T-cell (primary cell): Measurements from ENCODE around the gene FOXJ1. TPM values are rescaled to one million over a fixed set of nuclear protein-coding genes. Genes with fewer than 3 reads are reported as not detected.
A peak's percentile ranks its signal among the peaks of the same experiment; 100 is the strongest.

Source experiments
- ATAC-seq, 4 experiments: fragments of 200-7000 bp in 3 of 4; fragments of 150-1000 bp in 1 of 4; cut with Tn5 transposase; replicated peaks in 1 of 4; 1 replicate in 3 of 4; 2 replicates in 1 of 4; pipeline ENCODE4 v1.10.0; 2021; ENCODE audit warnings: moderate library complexity in 3 of 4, mild to moderate bottlenecking in 2 of 4, moderate number of reproducible peaks in 1 of 4
- CTCF ChIA-PET, 2 donors: fragments of 300-600 bp; sonication (Branson Sonifier 250); formaldehyde crosslinking; loops; one replicate each; lab custom pipeline; 2022; ENCODE audit warnings: antibody characterized with exemption in 2 of 2; lab: Charles Lee
- POLR2A ChIA-PET, 2 donors: fragments of 300-600 bp; sonication (Branson Sonifier 250); formaldehyde crosslinking; loops; one replicate each; lab custom pipeline; 2022; ENCODE audit warnings: antibody characterized with exemption in 2 of 2; lab: Charles Lee
- DNase-seq, 35 experiments: peaks; one replicate each; pipeline versions ENCODE4 v3.0.0 to v3.0.0-alpha.2; 2013 to 2023
- H3K27ac ChIP-seq: one replicate; pipeline ENCODE4 v1.5.1; 2013; ENCODE audit warnings: low read length
- H3K27me3 ChIP-seq, 2 experiments: replicated peaks in 1 of 2; 1 replicate in 1 of 2; 2 replicates in 1 of 2; pipeline versions ENCODE4 v1.6.1 to v1.7.0; 2013; ENCODE audit warnings: low read length in 1 of 2, mixed read lengths in 1 of 2; ENCODE audit not compliant: control insufficient read depth in 2 of 2, insufficient read depth in 2 of 2; ENCODE audit errors: extremely low read depth in 1 of 2
- H3K36me3 ChIP-seq, 2 donors: 1 replicate in 1 of 2; 2 replicates in 1 of 2; pipeline versions ENCODE4 v1.6.1 to v1.7.0; 2013; ENCODE audit warnings: low read length in 1 of 2; ENCODE audit not compliant: control insufficient read depth in 2 of 2, insufficient read depth in 1 of 2; ENCODE audit errors: extremely low read depth in 1 of 2
- H3K4me1 ChIP-seq, 2 experiments: 1 replicate in 1 of 2; 2 replicates in 1 of 2; pipeline versions ENCODE4 v1.6.1 to v1.7.0; 2013; ENCODE audit warnings: low read length in 2 of 2, mixed read lengths in 1 of 2; ENCODE audit not compliant: insufficient read depth in 2 of 2, control insufficient read depth in 1 of 2; ENCODE audit errors: extremely low read depth in 1 of 2
- H3K4me3 ChIP-seq, 2 donors: 1 replicate in 1 of 2; 2 replicates in 1 of 2; pipeline versions ENCODE4 v1.5.1 to v1.7.0; 2013; ENCODE audit warnings: mild to moderate bottlenecking in 2 of 2, low read length in 1 of 2, moderate library complexity in 1 of 2; ENCODE audit not compliant: control insufficient read depth in 1 of 2; ENCODE audit errors: extremely low read depth in 1 of 2
- H3K9me3 ChIP-seq: 2 replicates; pipeline ENCODE4 v1.7.0; 2013
- H3K27ac Mint-ChIP-seq, 2 donors: one replicate each; pipeline ENCODE4 v1.8.0; 2020 to 2021; ENCODE audit warnings: mild to moderate bottlenecking in 2 of 2, mixed read lengths in 2 of 2
- H3K27me3 Mint-ChIP-seq, 2 donors: one replicate each; pipeline ENCODE4 v1.8.0; 2021 to 2022; ENCODE audit warnings: mixed read lengths in 2 of 2
- H3K36me3 Mint-ChIP-seq: one replicate; pipeline ENCODE4 v1.8.0; 2021; ENCODE audit warnings: mixed read lengths
- H3K4me1 Mint-ChIP-seq, 3 donors: one replicate each; pipeline ENCODE4 v1.8.0; 2020 to 2022; ENCODE audit warnings: mixed read lengths in 3 of 3, mild to moderate bottlenecking in 1 of 3
- H3K4me3 Mint-ChIP-seq, 3 donors: one replicate each; pipeline ENCODE4 v1.8.0; 2020 to 2022; ENCODE audit warnings: mild to moderate bottlenecking in 3 of 3, mixed read lengths in 3 of 3, moderate library complexity in 3 of 3
- H3K9me3 Mint-ChIP-seq, 3 donors: one replicate each; pipeline ENCODE4 v1.8.0; 2020 to 2022; ENCODE audit warnings: mixed read lengths in 3 of 3
- WGBS: methylation state at CpG from one replicate; pipeline ENCODE4 v1.1.5; 2013; ENCODE audit warnings: missing lambda C conversion rate; ENCODE audit not compliant: insufficient coverage; 5-methylcytosine and 5-hydroxymethylcytosine counted together
- total RNA-seq, 35 experiments: library from RNA in 6 of 35; stranded (reverse) in 6 of 35; fragments of 120-200 nt in 1 of 35; gene quantifications; one replicate each; pipeline versions ENCODE4 v1.2.1 to v1.2.4 and lab custom pipeline; 2013 to 2026

The FOXJ1 gene
- total RNA-seq, 5 donors from 2014 or later (not counting 1 experiment from before 2014, with no cell fraction given): 0.99 to 3.0 (median 1.7) TPM

DNA sequence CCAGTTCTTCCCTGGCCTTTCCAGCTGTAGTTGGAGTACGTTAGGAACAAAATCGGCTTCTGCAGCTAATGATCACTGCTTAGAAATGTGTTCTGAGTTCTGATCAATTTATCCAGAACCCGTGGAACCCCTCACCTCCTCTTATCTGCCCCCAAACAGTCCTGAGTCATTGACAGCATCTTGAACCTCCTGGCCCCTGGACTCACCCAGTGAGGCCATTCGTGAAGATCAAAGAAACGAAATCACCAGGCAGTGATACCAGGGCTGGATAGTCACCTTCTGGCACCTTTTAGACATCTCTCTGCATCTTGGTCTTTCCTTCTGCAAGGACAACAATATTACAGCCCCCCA is 20.4 kb downstream of the FOXJ1 start:
- CTCF ChIA-PET: interaction anchor here (0.5 to 3.8 kb wide), 7 partner anchors 55 to 235 kb away, joined by 3 to 29 read pairs (median 4); no protein-coding TSS in a partner anchor
- no peak for ATAC-seq
- peak overlapping the region in 1 of 3 donors; percentile 59 for H3K4me3 Mint-ChIP-seq

DNA sequence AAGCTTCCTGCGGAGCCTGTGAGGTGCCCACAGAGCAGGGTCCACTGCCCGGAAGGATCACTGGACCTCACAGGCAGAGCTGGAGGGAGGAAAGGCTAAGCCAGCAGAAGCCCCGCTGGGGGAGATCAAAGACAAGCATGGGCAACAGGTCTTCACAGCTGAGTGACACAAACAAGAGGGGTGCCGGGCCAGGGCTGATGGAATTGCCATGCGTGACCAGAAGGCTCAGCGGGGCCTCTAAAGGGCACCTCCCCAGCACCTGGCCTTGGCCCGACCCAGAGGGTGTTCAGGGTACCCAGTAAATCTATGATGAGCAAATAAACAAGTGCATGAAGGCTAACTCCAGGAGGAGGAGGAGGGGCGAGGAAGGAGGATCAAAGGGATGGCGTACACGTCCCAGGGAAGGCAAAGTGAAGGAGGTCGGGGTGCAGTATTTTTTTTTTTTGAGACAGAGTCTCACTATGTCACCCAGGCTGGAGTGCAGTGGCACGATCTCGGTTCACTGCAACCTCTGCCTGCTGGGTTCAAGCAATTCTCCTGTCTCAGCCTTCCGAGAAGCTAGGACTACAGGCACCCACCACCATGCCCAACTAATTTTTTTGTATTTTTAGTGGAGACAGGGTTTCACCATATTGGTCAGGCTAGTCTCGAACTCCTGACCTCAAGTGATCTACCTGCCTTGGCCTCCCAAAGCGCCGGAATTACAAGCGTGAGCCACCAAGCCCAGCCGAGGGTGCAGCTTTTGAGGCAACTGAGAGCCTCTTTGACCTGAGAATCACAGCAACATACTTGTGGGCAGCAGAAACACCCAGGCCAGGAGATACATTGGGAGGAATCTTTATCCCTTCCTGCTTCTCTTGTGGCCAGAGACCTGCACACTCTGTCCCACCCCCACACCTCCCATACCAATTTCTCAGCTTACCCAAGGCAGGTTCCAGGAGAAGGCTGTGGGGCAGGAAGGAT is 21.4 kb downstream of the FOXJ1 start:
- Histone ChIP-seq H3K27me3 (peaks cover 0 to 4% of the 10 kb centered on the region in 2 experiments), H3K36me3 (peaks cover 0 to 2% of the 10 kb centered on the region in 2 donors), H3K9me3 (no peaks in the 10 kb centered on the region), H3K27ac (no peak overlapping the region), H3K4me3 (no peak overlapping the region), H3K4me1 (peaks cover 2 to 24% of the 10 kb centered on the region in 2 experiments)
- Mint-ChIP-seq H3K36me3 (no peaks in the 10 kb centered on the region), H3K4me1 (peaks cover 9 to 23% (median 17%) of the 10 kb centered on the region in 3 donors), H3K27ac (no peak overlapping the region), H3K27me3 (no peaks in the 10 kb centered on the region), H3K4me3 (no peak overlapping the region), H3K9me3 (no peaks in the 10 kb centered on the region)
- POLR2A ChIA-PET: interaction anchor here (0.6 to 0.7 kb wide), 3 partner anchors 16 to 144 kb away, joined by 3 to 4 read pairs (median 3); partner anchors contain the start of gene EXOC7 (in 1 of the 2)
- WGBS: 83% methylated on average over 15 of the region's 19 CpGs
- ATAC-seq (no peak), DNase-seq (no peak)
- CTCF ChIA-PET: interaction anchor here (0.5 to 3.8 kb wide), 7 partner anchors 54 to 234 kb away, joined by 3 to 29 read pairs (median 4); no protein-coding TSS in a partner anchor

More for the DNA sequence above, 20.4 kb downstream of the FOXJ1 start:
- peaks cover 0 to 4% of the 10 kb centered on the region in 2 experiments for H3K27me3 ChIP-seq
- WGBS: 98% methylated on average over 5 of the region's 5 CpGs
- peak overlapping the region in 1 of 2 donors; percentile 28 for H3K27ac Mint-ChIP-seq
- no peak overlapping the region for H3K27ac ChIP-seq
- POLR2A ChIA-PET: interaction anchor here in 1 of 2 donors (0.6 kb wide), 1 partner anchor 17 kb away, joined by 3 read pairs; the partner anchor contains the start of gene EXOC7
- H3K36me3 Mint-ChIP-seq: no peaks in the 10 kb centered on the region
- no peak for DNase-seq
- H3K9me3 Mint-ChIP-seq: no peaks in the 10 kb centered on the region
- H3K4me1 ChIP-seq: peaks cover 2 to 24% of the 10 kb centered on the region in 2 experiments
- no peaks in the 10 kb centered on the region for H3K9me3 ChIP-seq
- H3K36me3 ChIP-seq: peaks cover 0 to 2% of the 10 kb centered on the region in 2 donors
- peaks cover 9 to 23% (median 19%) of the 10 kb centered on the region in 3 donors for H3K4me1 Mint-ChIP-seq
- H3K4me3 ChIP-seq: no peak overlapping the region
- H3K27me3 Mint-ChIP-seq: no peaks in the 10 kb centered on the region

DNA sequence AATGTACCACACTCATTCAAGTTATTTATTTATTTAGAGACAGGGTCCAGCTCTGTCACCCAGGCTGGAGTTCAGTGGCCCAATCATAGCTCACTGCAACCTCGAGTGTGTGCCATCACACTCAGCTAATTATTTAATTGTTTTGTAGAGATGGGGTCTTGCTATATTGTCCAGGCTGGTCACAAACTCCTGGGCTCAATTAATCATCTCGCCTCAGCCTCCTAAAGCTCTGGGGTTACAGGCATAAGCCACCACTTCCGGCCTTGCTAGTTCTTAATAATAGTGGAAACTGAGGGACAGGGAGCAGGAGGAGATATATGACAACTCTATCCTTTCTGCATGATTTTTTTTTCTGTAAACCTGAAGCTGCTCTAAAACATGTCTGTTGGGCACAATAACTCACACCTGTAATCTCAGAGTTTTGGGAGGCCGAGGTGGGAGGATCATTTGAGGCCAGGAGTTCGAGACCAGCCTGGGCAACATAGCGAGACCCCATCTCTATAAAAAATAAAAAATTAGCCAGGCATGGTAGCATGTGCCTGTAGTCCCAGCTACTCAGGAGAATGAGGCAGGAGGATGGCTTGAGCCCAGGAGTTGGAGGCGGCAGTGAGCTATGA is 25.8 kb downstream of the FOXJ1 start:
- Histone ChIP-seq H3K9me3 (no peaks in the 10 kb centered on the region), H3K27me3 (peaks cover 0 to 7% of the 10 kb centered on the region in 2 experiments), H3K36me3 (peaks cover 0 to 2% of the 10 kb centered on the region in 2 donors), H3K27ac (no peak overlapping the region), H3K4me1 (no peaks in the 10 kb centered on the region), H3K4me3 (no peak overlapping the region)
- Mint-ChIP-seq H3K36me3 (no peaks in the 10 kb centered on the region), H3K27me3 (no peaks in the 10 kb centered on the region), H3K27ac (no peak overlapping the region), H3K9me3 (no peaks in the 10 kb centered on the region), H3K4me1 (no peaks in the 10 kb centered on the region), H3K4me3 (no peak overlapping the region)
- ChIA-PET POLR2A (interaction anchor here in 1 of 2 donors (0.5 kb wide), 1 partner anchor 49 kb away, joined by 9 read pairs; no protein-coding TSS in a partner anchor), CTCF (interaction anchor here (0.7 to 1.5 kb wide), 2 partner anchors 147 to 164 kb away, joined by 3 to 4 read pairs; no protein-coding TSS in a partner anchor)
- no CpG with 5 or more reads among the region's 7 CpGs for WGBS
- ATAC-seq (no peak), DNase-seq (no peak)

DNA sequence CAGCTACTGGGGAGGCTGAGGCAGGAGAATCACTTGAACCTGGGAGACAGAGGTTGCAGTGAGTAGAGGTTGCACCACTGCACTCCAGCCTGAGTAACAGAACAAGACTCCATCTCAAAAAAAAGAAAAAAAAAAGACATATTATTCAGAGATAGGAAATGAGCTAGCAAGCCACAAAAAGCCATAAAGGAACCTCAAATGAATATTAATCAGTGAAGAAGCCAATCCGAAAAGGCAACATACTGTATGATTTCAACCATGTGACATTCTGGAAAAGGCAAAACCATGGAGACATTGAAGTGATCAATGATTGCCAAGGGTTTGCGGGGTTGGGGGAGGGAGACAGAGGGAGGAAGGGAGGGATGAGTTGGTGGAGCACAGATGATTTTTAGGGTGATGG is 29.1 kb downstream of the FOXJ1 start:
- POLR2A ChIA-PET: no interaction called here
- Mint-ChIP-seq H3K4me1 (no peaks in the 10 kb centered on the region), H3K27ac (no peak overlapping the region), H3K27me3 (no peaks in the 10 kb centered on the region), H3K4me3 (no peak overlapping the region), H3K36me3 (no peaks in the 10 kb centered on the region), H3K9me3 (no peaks in the 10 kb centered on the region)
- CTCF ChIA-PET: interaction anchor here in 1 of 2 donors (0.8 kb wide), 1 partner anchor 109 kb away, joined by 3 read pairs; no protein-coding TSS in a partner anchor
- peaks cover 0 to 3% of the 10 kb centered on the region in 2 experiments for H3K27me3 ChIP-seq
- DNase-seq (no peak), ATAC-seq (no peak)
- H3K9me3 ChIP-seq: no peaks in the 10 kb centered on the region
- WGBS: 100% methylated on average over 1 of the region's 2 CpGs
- no peak overlapping the region for H3K27ac ChIP-seq
- H3K4me3 ChIP-seq: no peak overlapping the region
- no peaks in the 10 kb centered on the region for H3K4me1 ChIP-seq
- H3K36me3 ChIP-seq: no peaks in the 10 kb centered on the region

DNA sequence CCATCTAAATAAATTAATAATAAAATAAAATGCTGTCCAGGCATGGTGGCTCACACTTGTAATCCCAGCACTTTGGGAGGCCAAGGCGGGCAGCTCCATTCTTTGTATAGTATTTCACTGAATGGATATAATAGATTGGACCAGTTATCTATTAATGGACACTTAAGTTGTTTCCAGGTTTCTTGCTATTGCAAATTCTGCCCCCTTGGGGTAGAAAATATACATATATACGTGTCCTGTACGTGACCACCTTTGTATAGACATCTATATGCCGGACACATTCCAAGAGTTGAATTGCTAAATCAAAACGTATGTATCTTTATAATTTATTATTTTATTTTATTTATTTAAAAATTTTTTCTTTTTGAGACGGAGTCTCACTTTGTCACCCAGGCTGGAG is 33.5 kb downstream of the FOXJ1 start:
- ATAC-seq (no peak), DNase-seq (peak in 1 of 35 experiments; percentile 41)
- H3K4me3 ChIP-seq: no peak overlapping the region
- no peaks in the 10 kb centered on the region for H3K36me3 ChIP-seq
- WGBS: no CpG with 5 or more reads among the region's 6 CpGs
- Mint-ChIP-seq H3K27ac (no peak overlapping the region), H3K4me1 (peaks cover 19 to 21% (median 19%) of the 10 kb centered on the region in 3 donors), H3K4me3 (no peak overlapping the region), H3K36me3 (no peaks in the 10 kb centered on the region), H3K9me3 (no peaks in the 10 kb centered on the region), H3K27me3 (no peaks in the 10 kb centered on the region)
- no peaks in the 10 kb centered on the region for H3K9me3 ChIP-seq
- H3K27me3 ChIP-seq: peaks cover 0 to 3% of the 10 kb centered on the region in 2 experiments
- ChIA-PET CTCF (interaction anchor here (0.5 to 0.6 kb wide), 2 partner anchors 93 to 1241 kb away, joined by 3 to 7 read pairs; no protein-coding TSS in a partner anchor), POLR2A (no interaction called here)
- peaks cover 13 to 17% of the 10 kb centered on the region in 2 experiments for H3K4me1 ChIP-seq
- no peak overlapping the region for H3K27ac ChIP-seq

DNA sequence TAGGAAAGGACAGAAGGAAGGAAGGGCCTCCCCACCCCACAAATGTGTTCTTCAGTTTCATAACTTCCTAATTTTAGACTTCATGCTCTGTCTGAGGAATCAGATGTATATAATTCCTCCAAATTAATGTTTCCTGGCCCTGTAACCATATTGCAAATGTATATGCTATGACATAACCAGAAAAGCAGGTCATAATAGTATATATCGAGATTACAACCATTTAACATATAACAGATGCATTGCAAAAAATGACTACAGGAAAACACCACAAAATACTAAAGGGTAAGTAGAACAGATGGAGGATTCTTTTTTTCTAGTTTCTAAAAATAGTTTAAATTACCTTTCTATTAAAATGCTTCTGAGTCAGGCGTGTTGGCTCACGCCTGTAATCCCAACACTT is 34.3 kb downstream of the FOXJ1 start:
- Mint-ChIP-seq H3K4me3 (no peak overlapping the region), H3K27ac (no peak overlapping the region), H3K36me3 (peaks cover under 1% of the 10 kb centered on the region), H3K4me1 (peaks cover 24 to 28% (median 26%) of the 10 kb centered on the region in 3 donors), H3K27me3 (no peaks in the 10 kb centered on the region), H3K9me3 (no peaks in the 10 kb centered on the region)
- Histone ChIP-seq H3K27ac (no peak overlapping the region), H3K36me3 (peaks cover 0 to 5% of the 10 kb centered on the region in 2 donors), H3K27me3 (peaks cover 0 to 3% of the 10 kb centered on the region in 2 experiments), H3K4me3 (no peak overlapping the region), H3K9me3 (no peaks in the 10 kb centered on the region), H3K4me1 (peaks cover 13 to 25% of the 10 kb centered on the region in 2 experiments)
- DNase-seq (no peak), ATAC-seq (no peak)
- no CpG with 5 or more reads among the region's 3 CpGs for WGBS
- CTCF ChIA-PET: interaction anchor here in 1 of 2 donors (0.5 to 0.7 kb wide), 2 partner anchors 92 to 341 kb away, joined by 3 read pairs; no protein-coding TSS in a partner anchor
- POLR2A ChIA-PET: no interaction called here
